ENCODE results near the gene MAP4K4. TPM values are rescaled to one million over a fixed set of nuclear protein-coding genes. Genes with fewer than 3 reads are reported as not detected.

Gene MAP4K4
- total RNA-seq, 2 donors from 2014 or later, result 26.8 to 30.7 TPM

- no peak for TF ChIP-seq CTCF (IDR thresholded peaks at IDR 0.05)
- no peaks in the 10 kb centered on the region for H3K9me3 ChIP-seq
- DNase-seq, result no peak
- intact Hi-C loops (cut with DNase I), result no loop called here
- no peaks in the 10 kb centered on the region for H3K36me3 ChIP-seq
- H3K4me1 ChIP-seq, result peaks cover 8% of the 10 kb centered on the region
- no peak overlapping the region for H3K27ac ChIP-seq
- H3K9ac ChIP-seq (ENCODE audit: low read depth in 2 of 2, low read length in 2 of 2), result no peak overlapping the region
- no peak overlapping the region for H3K4me3 ChIP-seq
- H3K27me3 ChIP-seq, result no peaks in the 10 kb centered on the region
Observed at GRCh38 chr2:101734505-101735165, 37.1 kb downstream of the MAP4K4 start.

- H3K4me1 ChIP-seq, result peaks cover 8% of the 10 kb centered on the region
- H3K27ac ChIP-seq, result no peak overlapping the region
- intact Hi-C loops (cut with DNase I), result no loop called here
Observed at GRCh38 chr2:101735166-101735533, 37.6 kb downstream of the MAP4K4 start.

GRCh38 chr2:101736233-101736632, 38.7 kb downstream of the MAP4K4 start:
- Histone ChIP-seq H3K4me1 (peaks cover 8% of the 10 kb centered on the region), H3K27ac (no peak overlapping the region), H3K36me3 (no peaks in the 10 kb centered on the region), H3K9me3 (no peaks in the 10 kb centered on the region), H3K27me3 (no peaks in the 10 kb centered on the region), H3K9ac (ENCODE audit: low read depth in 2 of 2, low read length in 2 of 2) (no peak overlapping the region), H3K4me3 (no peak overlapping the region)
- no peak for TF ChIP-seq CTCF (IDR thresholded peaks at IDR 0.05)
- intact Hi-C loops (cut with DNase I), result no loop called here
- no peak for DNase-seq

More at GRCh38 chr2:101735166-101735533, 37.6 kb downstream of the MAP4K4 start:
- no peaks in the 10 kb centered on the region for H3K9me3 ChIP-seq
- no peak for TF ChIP-seq CTCF (IDR thresholded peaks at IDR 0.05)
- no peaks in the 10 kb centered on the region for H3K36me3 ChIP-seq
- no peak overlapping the region for H3K9ac ChIP-seq (ENCODE audit: low read depth in 2 of 2, low read length in 2 of 2)
- no peak for DNase-seq
- H3K4me3 ChIP-seq, result no peak overlapping the region
- no peaks in the 10 kb centered on the region for H3K27me3 ChIP-seq

- Histone ChIP-seq H3K4me1 (peaks cover 7% of the 10 kb centered on the region), H3K27ac (no peak overlapping the region)
- DNase-seq, result no peak
Observed at GRCh38 chr2:101736861-101737291, 39.4 kb downstream of the MAP4K4 start.

GRCh38 chr2:101737478-101738255, 40.2 kb downstream of the MAP4K4 start:
- no peak overlapping the region for H3K27ac ChIP-seq

More at GRCh38 chr2:101736861-101737291, 39.4 kb downstream of the MAP4K4 start:
- intact Hi-C loops (cut with DNase I), result no loop called here
- H3K27me3 ChIP-seq, result no peaks in the 10 kb centered on the region
- H3K4me3 ChIP-seq, result no peak overlapping the region
- H3K36me3 ChIP-seq, result no peaks in the 10 kb centered on the region
- TF ChIP-seq CTCF (IDR thresholded peaks at IDR 0.05), result no peak
- H3K9me3 ChIP-seq, result no peaks in the 10 kb centered on the region
- H3K9ac ChIP-seq (ENCODE audit: low read depth in 2 of 2, low read length in 2 of 2), result no peak overlapping the region

More at GRCh38 chr2:101737478-101738255, 40.2 kb downstream of the MAP4K4 start:
- no peak for DNase-seq
- no peak overlapping the region for H3K9ac ChIP-seq (ENCODE audit: low read depth in 2 of 2, low read length in 2 of 2)
- H3K9me3 ChIP-seq, result no peaks in the 10 kb centered on the region
- H3K4me3 ChIP-seq, result no peak overlapping the region
- no peaks in the 10 kb centered on the region for H3K27me3 ChIP-seq
- no peak for TF ChIP-seq CTCF (IDR thresholded peaks at IDR 0.05)
- intact Hi-C loops (cut with DNase I), result no loop called here
- H3K36me3 ChIP-seq, result no peaks in the 10 kb centered on the region
- peaks cover 4% of the 10 kb centered on the region for H3K4me1 ChIP-seq
